Testis (tissue), 2 donors: Measurements from ENCODE around the gene WFS1.

Source experiments
- CTCF ChIP-seq, 3 experiments: fragments of 450-650 bp in 2 of 3; fragments of 200-600 bp in 1 of 3; sonication (generic) in 1 of 3; IDR thresholded peaks; one replicate each; pipeline ENCODE4 v1.5.1; 2016 to 2019; ENCODE audit warnings: antibody characterized with exemption in 3 of 3, mild to moderate bottlenecking in 2 of 3, moderate library complexity in 1 of 3
- POLR2A ChIP-seq: fragments of 450-650 bp; IDR thresholded peaks from one replicate; pipeline ENCODE4 v1.6.1; 2017; ENCODE audit warnings: antibody characterized with exemption, mild to moderate bottlenecking, moderate library complexity

DNA sequence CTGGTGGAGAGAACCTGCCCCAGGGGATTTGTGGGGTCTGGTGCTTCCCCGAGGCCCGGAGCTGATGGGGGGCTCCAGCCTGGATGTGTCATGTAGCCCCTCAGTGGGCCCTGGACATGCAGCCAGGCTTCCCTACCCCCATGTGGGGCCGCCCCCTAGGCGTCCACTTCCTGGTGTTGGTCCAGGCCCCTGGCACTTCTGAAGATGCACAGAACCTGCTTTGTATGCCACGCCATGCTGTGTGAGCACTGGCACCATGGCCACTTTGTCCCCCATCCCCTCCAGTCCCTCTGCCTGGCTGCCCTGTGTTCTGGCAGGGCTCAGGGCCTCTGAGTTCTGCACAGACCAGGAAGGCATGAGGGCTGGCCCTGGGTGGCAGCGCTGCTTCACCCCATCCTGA, 29.2 kb downstream of the WFS1 start:
- TF ChIP-seq CTCF (IDR thresholded peaks at IDR 0.05): no peak
- no peak for TF ChIP-seq POLR2A
